Smooth muscle cell (in vitro differentiated cells): ENCODE data around the gene BTBD16. TPM values are rescaled to one million over a fixed set of nuclear protein-coding genes. Genes with fewer than 3 reads are reported as not detected.

Source experiments
- polyA plus RNA-seq: library from polyadenylated mRNA; unstranded; fragments of >200 nt; fragmentation: Nextera tagmentation; extraction: Ambion mirVana; gene quantifications from 2 replicates; pipeline ENCODE4 v1.2.1, GENCODE V29; 2016
- small RNA-seq: library from RNA; depleted of rRNA; stranded (forward); fragments of <200 nt; gene quantifications from one replicate; pipeline ENCODE3, GENCODE V24; 2014
- total RNA-seq: library from RNA; depleted of rRNA; stranded (reverse); fragments of >200 nt; gene quantifications from 2 replicates; pipeline ENCODE4 v1.2.3, GENCODE V29; 2014

Gene BTBD16
- total and polyA plus RNA-seq, 2 experiments from 2014 or later = not detected

Small RNA genes within 50 kb of the gene (small RNA-seq; reads per million reads assigned to genes)
- not detected for gene RNU6-728P

Other genes with a start within 250 kb of the BTBD16 start
- gene PLEKHA1, start 103.4 kb downstream of the BTBD16 start, total RNA-seq = 22.7 and 25.6 TPM in 2 replicates
- gene PLEKHA1, start 103.4 kb downstream of the BTBD16 start, polyA plus RNA-seq = 24.6 and 25.3 TPM in 2 replicates
- gene ARMS2, start 183.4 kb downstream of the BTBD16 start, total RNA-seq = not detected in 2 replicates
- not detected in 2 replicates for gene ARMS2, start 183.4 kb downstream of the BTBD16 start, polyA plus RNA-seq
- gene HTRA1, start 190.3 kb downstream of the BTBD16 start, total RNA-seq = 175 and 197 TPM in 2 replicates
- 170 and 257 TPM in 2 replicates for gene HTRA1, start 190.3 kb downstream of the BTBD16 start, polyA plus RNA-seq